C1 segment of cervical spinal cord (tissue), 14 donors: ENCODE measurements around the gene DNPEP.

Source experiments
- DNase-seq, 14 donors: peaks; one replicate each; lab custom pipeline; 2025; lab: John Stamatoyannopoulos, UW

Gene DNPEP

GRCh38 chr2:219362072-219362471 lies 25.6 kb downstream of the DNPEP start:
- DNase-seq = no peak

DNA sequence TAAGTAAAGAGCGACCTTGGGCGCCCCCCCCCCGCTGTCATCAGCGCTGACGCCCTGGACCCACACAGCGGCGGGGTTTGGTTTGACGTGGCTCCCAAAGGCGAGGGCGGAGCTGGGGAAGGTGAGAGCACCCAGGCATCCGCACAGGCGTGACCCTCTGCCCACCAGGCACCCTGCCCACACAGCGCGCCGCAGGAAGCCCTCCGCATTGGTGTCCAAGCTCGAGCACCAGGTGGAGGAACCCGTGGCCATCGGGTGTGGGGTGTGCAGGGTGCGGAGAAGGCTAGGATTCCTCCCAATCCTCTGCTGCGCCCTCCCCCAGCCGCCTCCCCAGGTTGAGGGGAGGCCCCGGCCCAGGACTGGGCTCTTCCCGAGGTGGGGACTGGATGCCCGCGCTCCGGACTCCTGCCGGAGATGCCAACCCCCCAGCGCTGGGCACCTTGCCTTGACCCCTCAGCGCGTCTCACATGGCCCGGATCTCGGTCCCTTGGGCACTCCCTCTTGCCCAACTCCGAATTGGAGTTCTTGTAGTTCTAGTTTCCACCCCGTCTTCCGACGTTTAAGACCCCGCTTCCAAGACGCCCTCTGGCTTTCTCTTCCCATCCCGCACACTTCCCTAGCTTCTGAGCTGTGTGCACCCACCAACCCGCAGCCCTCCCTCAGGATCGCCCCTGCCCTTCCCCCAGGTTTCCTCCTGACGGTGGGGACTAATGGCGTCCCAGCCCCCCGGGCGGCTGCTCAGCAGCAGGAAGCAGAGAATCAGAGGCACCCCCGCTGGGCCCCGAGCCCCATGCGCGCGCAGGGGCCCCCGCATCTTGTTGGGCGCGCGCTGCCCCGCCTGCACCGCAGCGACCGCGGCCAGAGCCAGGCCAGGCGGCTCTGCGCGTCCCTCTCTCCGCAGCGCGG lies 29.3 kb downstream of the DNPEP start:
- no peak for DNase-seq

- DNase-seq = no peak
Measured at GRCh38 chr2:219356834-219357233, 30.9 kb downstream of the DNPEP start.

DNA sequence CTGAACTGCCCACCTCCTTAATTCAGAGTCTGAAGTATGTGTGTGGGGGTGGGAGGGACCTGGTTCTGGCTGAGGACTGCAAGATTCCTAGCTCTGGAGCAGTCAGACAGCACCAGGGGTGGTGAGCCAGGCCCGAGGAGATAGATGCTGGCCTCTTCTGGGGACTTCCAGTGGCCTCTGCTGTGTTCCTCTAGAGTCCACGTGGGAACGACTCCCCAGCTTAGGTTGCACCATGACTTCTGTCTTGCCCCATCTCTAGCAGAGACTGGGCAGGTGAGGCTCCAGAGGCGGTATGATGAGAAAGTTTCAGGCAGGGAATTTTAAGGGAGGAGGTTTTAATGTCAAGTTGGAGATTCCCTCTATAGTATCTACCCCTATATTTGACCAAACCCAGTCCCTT lies 33.1 kb downstream of the DNPEP start:
- DNase-seq = no peak

GRCh38 chr2:219353129-219353528 lies 34.6 kb downstream of the DNPEP start:
- no peak for DNase-seq

DNA sequence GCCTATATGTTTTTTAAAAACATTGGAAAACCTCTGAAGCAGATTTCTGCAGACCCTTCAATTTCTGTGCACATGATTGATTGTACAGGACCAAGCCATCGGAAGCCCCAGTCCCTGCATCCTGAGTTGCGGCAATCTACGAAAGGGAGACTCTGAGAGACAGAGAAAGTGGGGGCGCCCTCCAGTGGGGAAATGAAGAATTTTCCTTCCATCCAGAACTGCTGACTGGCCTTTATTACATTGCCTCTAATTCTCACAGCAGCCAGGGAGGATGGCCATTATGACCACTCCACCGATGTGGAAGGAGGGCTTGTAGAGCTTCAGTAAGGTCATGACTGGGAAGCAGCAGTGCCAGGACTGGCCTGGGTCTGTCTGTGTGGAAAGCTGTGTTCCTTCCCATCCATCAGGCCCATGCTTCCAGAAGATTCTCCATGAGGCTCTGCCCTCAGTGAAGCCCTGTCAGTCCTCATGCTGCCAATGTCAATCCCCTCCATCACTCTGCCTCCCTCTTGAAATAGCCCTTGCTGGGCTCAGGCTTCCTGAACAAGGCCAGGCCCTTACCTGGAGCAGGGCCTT lies 35.2 kb downstream of the DNPEP start:
- DNase-seq = peak in 9 of 14 donors; percentile 3 to 69 (median 35)

GRCh38 chr2:219350710-219351221 lies 36.9 kb downstream of the DNPEP start:
- no peak for DNase-seq

DNA sequence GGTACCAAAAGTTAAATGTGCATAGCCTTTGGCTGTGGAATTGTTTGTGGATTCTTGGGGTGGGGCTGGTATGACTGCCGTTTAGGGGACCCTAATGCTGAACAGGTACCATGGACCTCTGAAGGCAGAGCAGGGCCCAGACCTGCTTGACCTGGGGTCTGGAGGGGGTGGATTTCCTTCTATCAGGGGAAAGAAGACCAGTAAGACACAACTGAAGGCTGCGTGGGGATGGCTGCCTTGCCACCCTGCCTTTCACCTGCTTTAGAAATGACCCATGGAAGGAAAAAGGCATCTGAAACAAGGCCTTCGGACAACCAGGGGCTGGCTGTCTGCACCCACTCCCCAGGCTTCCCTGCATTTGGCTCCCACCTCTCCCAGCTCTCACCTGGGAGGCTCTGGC lies 37.5 kb downstream of the DNPEP start:
- no peak for DNase-seq

GRCh38 chr2:219344751-219345430 lies 42.8 kb downstream of the DNPEP start:
- DNase-seq = peak in 9 of 14 donors; percentile 11 to 50 (median 35)

DNA sequence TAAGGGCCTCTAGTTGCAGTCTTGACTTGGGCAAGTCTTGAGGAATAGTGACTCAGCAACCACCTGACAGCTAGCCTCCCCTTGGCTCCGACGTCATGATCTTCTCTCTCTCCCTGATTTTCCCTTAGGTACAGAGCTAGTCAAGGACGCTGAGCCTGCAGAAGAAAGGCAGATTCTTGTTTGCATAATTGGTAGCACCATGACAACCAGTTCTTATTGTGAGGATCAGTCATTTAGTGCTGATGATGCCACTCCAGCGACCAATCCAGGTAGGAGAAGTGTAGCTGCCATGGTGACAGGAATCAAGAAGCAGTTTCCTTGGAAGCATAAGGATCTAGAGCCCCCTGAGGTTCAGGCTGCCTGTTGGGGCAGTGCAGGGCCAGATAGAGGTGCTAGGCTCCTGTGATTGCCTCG lies 52.3 kb downstream of the DNPEP start:
- no peak for DNase-seq

DNA sequence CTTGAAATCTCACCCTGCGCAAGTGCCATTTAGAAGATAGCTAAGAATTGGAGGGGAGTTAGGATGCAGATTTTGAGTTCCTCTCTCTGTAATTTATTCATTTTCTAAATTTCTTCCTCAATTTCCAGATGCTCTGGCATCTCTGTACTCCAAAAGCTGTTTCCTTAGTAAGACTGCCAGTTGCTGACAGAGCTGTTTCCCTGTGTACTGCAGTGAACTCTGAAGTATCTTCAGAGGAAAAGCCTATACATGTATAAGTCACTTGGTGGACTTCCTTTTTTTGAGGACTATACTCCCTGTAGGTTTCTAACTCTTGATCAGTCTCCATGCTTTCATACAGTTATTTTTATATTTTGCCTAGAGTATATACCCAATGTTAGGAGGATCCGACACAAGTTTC lies 53.6 kb downstream of the DNPEP start:
- no peak for DNase-seq

GRCh38 chr2:219332542-219332941 lies 55.2 kb downstream of the DNPEP start, which contains the start of gene RESP18:
Gene RESP18, minus strand, starts transcription at chr2:219332744.
- no peak for DNase-seq

GRCh38 chr2:219331560-219332213 lies 56.0 kb downstream of the DNPEP start:
- peak in 2 of 14 donors; percentile 4 to 30 for DNase-seq

GRCh38 chr2:219327719-219328118 lies 60.0 kb downstream of the DNPEP start:
- DNase-seq = no peak

GRCh38 chr2:219325657-219326315 lies 61.9 kb downstream of the DNPEP start:
- DNase-seq = no peak

GRCh38 chr2:219325136-219325535 lies 62.6 kb downstream of the DNPEP start:
- DNase-seq = no peak

DNA sequence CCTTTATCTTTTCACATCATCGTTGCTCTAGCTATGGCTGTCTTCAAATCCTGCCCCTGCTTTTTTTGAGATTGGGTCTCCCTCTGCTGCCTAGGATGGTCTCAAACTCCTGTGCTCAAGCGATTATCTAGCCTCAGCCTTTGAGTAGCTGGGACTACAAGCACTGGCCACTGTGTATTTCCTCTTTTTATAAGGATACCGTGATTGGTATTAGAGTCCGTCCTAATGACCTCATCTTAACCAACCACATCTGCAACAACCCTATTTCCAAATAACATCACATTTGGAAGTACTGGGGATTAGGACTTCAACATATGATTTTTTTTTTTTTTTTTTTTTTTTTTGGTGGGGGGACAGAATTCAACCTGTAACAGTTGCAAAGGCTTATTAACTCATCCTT lies 64.3 kb downstream of the DNPEP start:
- no peak for DNase-seq
